ENCODE data around the gene FMN1. TPM values are rescaled to one million over a fixed set of nuclear protein-coding genes. Genes with fewer than 3 reads are reported as not detected.

FMN1 gene
- polyA plus RNA-seq, 1 donor: 0.90 TPM

DNA sequence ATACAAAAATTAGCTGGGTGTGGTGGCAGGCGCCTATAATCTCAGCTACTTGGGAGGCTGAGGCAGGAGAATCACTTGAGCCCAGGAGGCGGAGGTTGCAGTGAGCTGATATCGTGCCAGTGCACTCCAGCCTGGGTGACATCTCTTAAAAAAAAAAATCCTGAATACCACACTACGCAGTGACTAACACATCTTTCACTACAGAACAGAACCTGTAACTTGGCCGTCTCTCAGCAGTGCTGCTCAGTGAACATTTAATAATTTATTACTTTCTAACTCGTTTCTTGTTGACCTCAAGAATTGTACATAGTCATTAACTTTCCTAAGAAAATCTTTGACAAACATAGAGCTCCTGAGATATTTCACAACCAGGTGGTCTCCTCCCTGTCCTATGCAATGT, 472.9 kb downstream of the FMN1 start:
- no peak for DNase-seq (ENCODE audit: low read depth)

DNA sequence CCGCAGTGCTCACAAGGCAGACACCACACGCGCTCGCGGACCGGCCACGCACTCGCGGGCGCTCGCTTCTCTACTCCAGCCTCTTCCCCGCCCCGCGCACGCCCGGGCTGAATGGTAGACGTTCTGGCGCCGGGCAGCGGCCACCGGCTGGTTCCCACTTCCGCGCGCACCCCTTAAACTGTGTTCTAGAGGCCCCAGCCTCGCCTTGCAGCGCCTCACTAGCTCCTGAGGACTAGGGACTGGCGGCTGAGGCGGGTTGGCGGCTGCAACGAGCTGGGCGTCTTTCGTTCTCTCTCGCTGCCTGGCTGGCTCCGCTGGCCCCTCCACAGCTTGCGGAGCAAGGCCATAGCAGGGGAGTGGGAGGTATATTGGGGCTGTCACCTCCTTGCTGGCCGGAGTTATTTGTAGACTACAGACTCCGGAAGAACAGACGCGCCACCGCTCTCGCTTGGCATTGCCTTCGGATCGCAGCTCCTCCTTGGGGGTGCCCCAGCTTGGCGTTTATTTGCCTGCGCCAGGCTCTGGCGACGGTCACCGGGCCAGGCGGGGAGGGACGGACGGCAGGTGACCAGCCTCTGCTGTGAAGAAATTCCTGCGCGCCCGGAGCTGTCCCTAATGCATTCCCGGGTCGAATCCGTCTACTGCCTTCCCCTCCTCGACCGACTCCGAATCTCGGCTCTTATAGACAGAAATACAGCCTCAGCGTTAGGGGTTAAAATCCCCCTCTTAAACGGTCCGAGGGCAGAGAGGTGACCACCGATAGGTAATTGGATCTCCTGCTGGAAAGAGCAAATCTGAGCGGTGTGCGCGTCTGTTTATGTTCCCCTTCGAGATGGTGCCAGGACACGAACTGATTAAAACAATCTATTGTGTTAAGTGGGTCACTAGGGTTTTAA, 475.4 kb downstream of the FMN1 start:
- DNase-seq (ENCODE audit: low read depth): no peak

DNA sequence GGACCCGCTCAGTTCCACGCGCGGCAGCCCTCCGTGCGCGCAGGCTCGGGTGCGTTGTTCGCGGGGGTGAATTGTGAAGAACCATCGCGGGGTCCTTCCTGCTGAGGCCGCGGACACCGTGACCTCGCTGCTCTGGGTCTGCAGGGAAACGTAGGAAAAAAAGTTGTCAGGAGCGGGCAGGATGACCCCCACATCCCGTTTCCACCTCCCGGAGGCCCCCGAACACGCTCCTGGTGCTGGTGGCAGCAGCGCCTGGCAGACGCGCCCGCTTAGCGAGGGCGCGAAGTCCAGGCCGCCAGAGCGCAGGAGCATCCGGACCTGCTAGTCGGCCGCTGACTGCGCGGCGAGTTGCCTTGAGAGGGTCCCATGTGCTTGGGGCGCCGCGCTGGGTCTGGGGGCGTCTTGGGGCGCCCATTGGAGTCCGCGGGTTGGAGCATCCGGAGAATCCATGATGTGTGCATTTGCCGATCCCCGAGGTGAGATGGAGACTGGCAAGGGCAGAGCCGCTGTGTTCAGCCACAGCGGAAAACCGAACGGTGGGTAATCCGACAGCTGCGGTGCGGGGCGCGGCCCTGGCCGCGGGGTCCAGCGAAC, 476.2 kb downstream of the FMN1 start:
- DNase-seq (ENCODE audit: low read depth): no peak

DNA sequence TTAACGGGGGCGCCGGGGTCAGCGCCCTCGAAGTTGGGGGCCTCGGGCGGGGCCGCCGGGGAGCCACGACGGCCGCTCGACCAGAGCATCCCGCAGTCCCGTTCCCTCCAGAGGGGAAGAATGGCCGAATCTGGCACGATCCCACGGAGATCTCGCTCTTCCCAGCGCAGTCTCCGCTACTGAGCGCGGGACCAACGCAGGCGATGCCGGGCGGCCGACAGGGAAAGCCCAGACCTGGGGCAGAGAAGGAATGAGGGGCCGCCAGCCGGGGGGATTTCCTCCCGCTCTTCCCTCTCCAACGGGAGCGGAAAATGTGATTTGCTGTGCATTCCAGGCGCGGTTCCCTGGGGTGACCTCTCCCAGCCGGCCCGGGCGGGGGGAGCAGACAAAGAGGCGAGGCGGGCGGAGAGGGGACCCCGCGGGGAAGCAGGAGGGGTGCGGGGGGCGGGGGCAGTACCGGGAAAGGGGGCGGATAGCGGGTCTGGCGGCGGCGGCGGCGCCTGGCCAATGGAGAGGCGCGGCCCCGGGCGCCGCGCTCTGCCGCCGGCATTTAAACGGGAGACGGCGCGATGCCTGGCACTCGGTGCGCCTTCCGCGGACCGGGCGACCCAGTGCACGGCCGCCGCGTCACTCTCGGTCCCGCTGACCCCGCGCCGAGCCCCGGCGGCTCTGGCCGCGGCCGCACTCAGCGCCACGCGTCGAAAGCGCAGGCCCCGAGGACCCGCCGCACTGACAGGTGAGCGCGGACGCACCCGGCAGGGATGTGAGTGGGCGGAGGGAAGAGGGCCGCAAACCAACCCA, 476.9 kb downstream of the FMN1 start, which contains the start of gene GREM1:
Gene GREM1 (plus strand): TSS at position 579 of the 801 bp plus-strand sequence. CDS start 12,687 bp downstream, outside the sequence.
- no peak for DNase-seq (ENCODE audit: low read depth)

DNA sequence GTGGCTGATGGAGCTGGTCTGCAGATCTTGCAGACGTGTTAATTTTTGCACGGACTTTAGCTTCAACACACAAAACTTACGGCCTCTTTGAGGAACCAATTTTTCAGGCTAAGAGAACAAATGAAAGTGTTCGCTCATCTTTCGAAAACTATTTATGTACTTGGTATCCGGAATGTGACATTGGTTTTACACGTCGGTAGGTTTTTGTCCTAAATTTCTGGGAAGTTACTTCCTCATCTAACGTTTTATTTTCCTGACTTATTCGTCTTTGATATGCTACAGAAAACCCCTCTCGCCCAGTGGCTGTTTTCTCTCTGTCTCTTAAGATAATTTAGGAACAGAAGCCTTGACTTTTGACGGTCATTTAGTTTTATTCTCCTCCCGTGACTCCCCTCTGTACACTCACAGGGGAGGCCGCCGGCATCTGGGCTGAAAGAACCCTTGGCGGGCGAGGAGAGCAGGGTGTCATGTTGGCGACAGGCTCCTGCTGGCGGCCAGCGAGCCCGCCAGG, 477.5 kb downstream of the FMN1 start:
- DNase-seq (ENCODE audit: low read depth): no peak

DNA sequence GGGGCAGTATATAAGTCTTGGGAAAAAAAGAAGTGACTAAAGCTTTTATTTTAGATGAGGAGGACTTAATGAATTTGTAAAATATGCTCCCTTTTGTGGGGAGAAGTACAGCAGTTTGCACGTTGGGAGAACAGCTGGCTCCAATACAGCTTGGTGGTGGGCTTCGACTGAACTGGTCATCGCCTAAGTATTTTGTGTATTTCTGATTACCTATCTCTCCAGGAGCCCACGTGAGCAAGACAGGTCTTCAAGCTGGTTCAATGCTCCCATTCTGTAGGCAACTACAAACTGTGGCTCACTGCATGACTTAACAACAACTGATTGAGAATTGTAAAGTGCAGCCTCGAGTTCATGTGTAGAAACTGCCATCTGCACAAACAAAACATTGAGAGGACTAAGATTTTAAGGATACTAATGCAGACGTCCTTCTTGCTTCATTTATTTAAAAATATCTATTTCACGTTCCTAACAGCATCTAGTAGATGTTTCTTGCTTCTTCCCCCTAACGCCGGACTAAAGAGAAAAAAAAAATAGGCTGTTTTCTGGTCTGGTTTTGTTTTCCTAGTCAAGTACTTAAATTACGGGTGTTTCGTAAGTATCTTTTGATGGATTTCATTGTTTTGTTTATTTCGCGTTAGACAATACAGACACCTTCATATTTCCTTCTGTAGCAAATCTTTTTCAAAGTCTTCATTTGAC, 478.1 kb downstream of the FMN1 start:
- DNase-seq (ENCODE audit: low read depth): no peak

Other genes with a start within 250 kb of the FMN1 start
- gene RYR3, start 116.3 kb upstream of the FMN1 start, polyA plus RNA-seq (ENCODE audit: insufficient read length): 54.3 TPM

Measured in forelimb muscle (tissue), 1 donor.